Thyroid gland (tissue), 4 donors: Measurements from ENCODE around the gene PARD3B.

Source experiments
- POLR2A ChIP-seq, 2 donors: fragments of 450-650 bp; IDR thresholded peaks; one replicate each; pipeline ENCODE4 v1.6.1; 2017; ENCODE audit warnings: antibody characterized with exemption in 2 of 2, mild to moderate bottlenecking in 2 of 2, moderate library complexity in 1 of 2
- TF ChIP-seq, protein P1 (sequence below), 6 experiments: fragments of 200-600 bp in 3 of 6; fragments of 450-650 bp in 3 of 6; sonication (generic) in 3 of 6; IDR thresholded peaks; one replicate each; pipeline ENCODE4 v1.5.1; 2016 to 2019; ENCODE audit warnings: antibody characterized with exemption in 6 of 6, mild to moderate bottlenecking in 2 of 6, inconsistent platforms in 1 of 6, moderate library complexity in 1 of 6

DNA sequence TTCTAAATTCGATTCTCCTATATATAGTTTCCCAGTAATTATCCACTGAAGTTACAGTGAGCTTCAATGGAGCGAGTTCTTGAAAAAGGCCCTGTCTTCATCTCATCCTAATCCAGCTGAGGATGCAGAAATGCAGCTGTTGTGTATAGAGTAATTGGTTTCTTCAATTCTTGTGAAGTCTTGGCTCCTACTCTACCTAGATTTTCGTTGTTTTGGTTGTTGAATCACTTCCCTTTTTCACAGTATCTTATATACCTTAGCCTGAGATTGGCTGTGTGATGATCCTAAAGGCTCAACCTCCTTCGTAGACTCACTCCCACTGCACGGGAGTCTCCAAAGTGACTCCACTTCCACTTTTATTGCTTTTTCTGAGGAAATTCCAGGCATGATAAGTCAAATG, 280.4 kb downstream of the PARD3B start:
- TF ChIP-seq, protein P1, sequence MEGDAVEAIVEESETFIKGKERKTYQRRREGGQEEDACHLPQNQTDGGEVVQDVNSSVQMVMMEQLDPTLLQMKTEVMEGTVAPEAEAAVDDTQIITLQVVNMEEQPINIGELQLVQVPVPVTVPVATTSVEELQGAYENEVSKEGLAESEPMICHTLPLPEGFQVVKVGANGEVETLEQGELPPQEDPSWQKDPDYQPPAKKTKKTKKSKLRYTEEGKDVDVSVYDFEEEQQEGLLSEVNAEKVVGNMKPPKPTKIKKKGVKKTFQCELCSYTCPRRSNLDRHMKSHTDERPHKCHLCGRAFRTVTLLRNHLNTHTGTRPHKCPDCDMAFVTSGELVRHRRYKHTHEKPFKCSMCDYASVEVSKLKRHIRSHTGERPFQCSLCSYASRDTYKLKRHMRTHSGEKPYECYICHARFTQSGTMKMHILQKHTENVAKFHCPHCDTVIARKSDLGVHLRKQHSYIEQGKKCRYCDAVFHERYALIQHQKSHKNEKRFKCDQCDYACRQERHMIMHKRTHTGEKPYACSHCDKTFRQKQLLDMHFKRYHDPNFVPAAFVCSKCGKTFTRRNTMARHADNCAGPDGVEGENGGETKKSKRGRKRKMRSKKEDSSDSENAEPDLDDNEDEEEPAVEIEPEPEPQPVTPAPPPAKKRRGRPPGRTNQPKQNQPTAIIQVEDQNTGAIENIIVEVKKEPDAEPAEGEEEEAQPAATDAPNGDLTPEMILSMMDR (IDR thresholded peaks at IDR 0.05), result no peak
- TF ChIP-seq POLR2A (IDR thresholded peaks at IDR 0.05), result no peak
